PC-9 (cell line): ENCODE data around the gene CNNM4.

Experiments
- EZH2 ChIP-seq: fragments of 200-600 bp; sonication (generic); IDR thresholded peaks from 2 replicates; pipeline ENCODE4 v1.8.0; 2017; ENCODE audit warnings: antibody characterized with exemption, low read depth
- TF ChIP-seq, protein P1 (sequence below): fragments of 200-600 bp; sonication (generic); conservative IDR thresholded peaks from 2 replicates; pipeline ENCODE4 v1.6.1; 2017; ENCODE audit warnings: mixed run types, antibody characterized with exemption, mild to moderate bottlenecking, moderate library complexity

DNA sequence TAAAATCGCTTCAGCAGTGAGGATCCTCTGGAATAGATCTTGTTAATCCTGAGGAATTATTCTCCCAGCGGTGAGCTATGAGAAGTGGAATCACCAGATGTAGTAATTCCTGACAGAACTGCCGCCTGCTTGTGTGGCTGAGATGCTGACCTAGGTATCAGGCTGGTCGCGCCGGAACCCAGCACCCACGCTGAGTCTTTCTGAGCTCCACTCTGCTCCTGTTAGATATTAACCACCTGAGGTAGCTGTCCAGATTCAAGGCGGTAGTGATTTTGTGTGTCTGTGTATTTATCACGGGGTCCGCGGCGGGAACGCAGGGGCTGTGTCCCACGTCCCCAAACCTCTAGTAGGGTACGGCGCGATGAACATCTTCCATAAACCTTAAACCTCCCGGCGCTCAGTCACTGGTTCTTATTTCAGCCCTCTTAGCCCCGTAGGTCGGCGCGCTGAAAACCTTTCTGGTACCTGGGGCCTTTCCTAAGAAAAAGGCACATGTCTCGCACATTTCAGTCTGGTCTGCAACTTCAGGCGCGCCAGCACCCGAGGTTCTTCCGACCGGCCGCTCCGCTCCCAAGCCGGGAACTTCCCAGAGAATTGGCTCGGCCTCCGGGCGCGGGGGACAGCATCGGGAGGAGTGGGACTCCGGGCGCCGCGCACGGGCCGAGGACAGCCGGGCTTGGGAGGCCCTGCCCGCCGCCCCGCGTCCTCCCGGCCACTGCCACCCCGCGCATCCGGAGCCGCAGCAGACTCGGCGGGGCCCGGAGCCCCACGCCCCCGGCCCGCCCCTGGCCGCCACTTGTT lies 54.8 kb downstream of the CNNM4 start:
- no peak for TF ChIP-seq EZH2
- TF ChIP-seq, protein P1, sequence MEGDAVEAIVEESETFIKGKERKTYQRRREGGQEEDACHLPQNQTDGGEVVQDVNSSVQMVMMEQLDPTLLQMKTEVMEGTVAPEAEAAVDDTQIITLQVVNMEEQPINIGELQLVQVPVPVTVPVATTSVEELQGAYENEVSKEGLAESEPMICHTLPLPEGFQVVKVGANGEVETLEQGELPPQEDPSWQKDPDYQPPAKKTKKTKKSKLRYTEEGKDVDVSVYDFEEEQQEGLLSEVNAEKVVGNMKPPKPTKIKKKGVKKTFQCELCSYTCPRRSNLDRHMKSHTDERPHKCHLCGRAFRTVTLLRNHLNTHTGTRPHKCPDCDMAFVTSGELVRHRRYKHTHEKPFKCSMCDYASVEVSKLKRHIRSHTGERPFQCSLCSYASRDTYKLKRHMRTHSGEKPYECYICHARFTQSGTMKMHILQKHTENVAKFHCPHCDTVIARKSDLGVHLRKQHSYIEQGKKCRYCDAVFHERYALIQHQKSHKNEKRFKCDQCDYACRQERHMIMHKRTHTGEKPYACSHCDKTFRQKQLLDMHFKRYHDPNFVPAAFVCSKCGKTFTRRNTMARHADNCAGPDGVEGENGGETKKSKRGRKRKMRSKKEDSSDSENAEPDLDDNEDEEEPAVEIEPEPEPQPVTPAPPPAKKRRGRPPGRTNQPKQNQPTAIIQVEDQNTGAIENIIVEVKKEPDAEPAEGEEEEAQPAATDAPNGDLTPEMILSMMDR: 0 out of 2 replicates have a peak, but pooled peaks have one; percentile 16
